Lower lobe of right lung (tissue), 2 donors: ENCODE measurements around the gene PCP4. TPM values are rescaled to one million over a fixed set of nuclear protein-coding genes. Genes with fewer than 3 reads are reported as not detected.
"Not testable (repeated sequence)": the region's sequence is repeated elsewhere in the genome, so short reads cannot be mapped to it uniquely, and the experiment has no call there.

Experiments
- ATAC-seq, 2 donors: fragments of 200-7000 bp; cut with Tn5 transposase; one replicate each; pipeline ENCODE4 v1.9.1; 2020 to 2022; ENCODE audit warnings: mild to moderate bottlenecking in 2 of 2, moderate library complexity in 2 of 2
- DNase-seq: peaks from one replicate; pipeline ENCODE4 v3.0.0-alpha.2; 2020
- H3K27ac ChIP-seq: fragments of 200-600 bp; one replicate; pipeline ENCODE4 v1.8.0; 2022
- H3K27me3 ChIP-seq: fragments of 200-600 bp; one replicate; pipeline ENCODE4 v1.8.0; 2022; ENCODE audit warnings: low read depth
- H3K36me3 ChIP-seq: fragments of 200-600 bp; one replicate; pipeline ENCODE4 v1.8.0; 2022; ENCODE audit warnings: mild to moderate bottlenecking
- H3K4me1 ChIP-seq: fragments of 200-600 bp; one replicate; pipeline ENCODE4 v1.8.0; 2022
- H3K4me3 ChIP-seq: fragments of 200-600 bp; one replicate; pipeline ENCODE4 v1.8.0; 2022; ENCODE audit warnings: mild to moderate bottlenecking
- H3K9me3 ChIP-seq: fragments of 200-600 bp; one replicate; pipeline ENCODE4 v1.8.0; 2022
- CTCF ChIP-seq: fragments of 200-600 bp; IDR thresholded peaks from one replicate; pipeline ENCODE4 v1.8.0; 2022; ENCODE audit warnings: antibody characterized with exemption, mild to moderate bottlenecking
- intact Hi-C: fragments of 100-400 bp; cut with DNase I; formaldehyde crosslinking; loops from one replicate; pipeline ENCODE4 v1.11.0; 2022
- total RNA-seq: library from RNA; stranded (reverse); fragmentation: NEBNext Ultra II Directional; extraction: Animal tissue kit (Norgen Biotek cat#: 25700); gene quantifications from one replicate; pipeline ENCODE4 v1.2.1, GENCODE V29; 2021
- donor health status: DM: no; HTN: yes; CAD: no; lungs with severe emphysema.

The PCP4 gene
- total RNA-seq, 1 donor from 2014 or later, result 0.95 TPM

- Histone ChIP-seq H3K4me3 (no peak overlapping the region), H3K9me3 (no peaks in the 10 kb centered on the region), H3K36me3 (no peaks in the 10 kb centered on the region), H3K4me1 (no peaks in the 10 kb centered on the region), H3K27me3 (no peaks in the 10 kb centered on the region), H3K27ac (no peak overlapping the region)
- ATAC-seq, result no peak
- no peak for DNase-seq
- no peak for TF ChIP-seq CTCF
- intact Hi-C loops, result no loop called here
These were observed 21.6 kb downstream of the PCP4 start for GRCh38 chr21:39888848-39889247.

- Histone ChIP-seq H3K4me3 (no peak overlapping the region), H3K27me3 (no peaks in the 10 kb centered on the region), H3K36me3 (no peaks in the 10 kb centered on the region), H3K27ac (no peak overlapping the region), H3K4me1 (no peaks in the 10 kb centered on the region), H3K9me3 (no peaks in the 10 kb centered on the region)
- ATAC-seq (no peak), DNase-seq (no peak)
- intact Hi-C loops, result no loop called here
- TF ChIP-seq CTCF, result no peak
These were observed 23.9 kb downstream of the PCP4 start for GRCh38 chr21:39891111-39891510.

DNA sequence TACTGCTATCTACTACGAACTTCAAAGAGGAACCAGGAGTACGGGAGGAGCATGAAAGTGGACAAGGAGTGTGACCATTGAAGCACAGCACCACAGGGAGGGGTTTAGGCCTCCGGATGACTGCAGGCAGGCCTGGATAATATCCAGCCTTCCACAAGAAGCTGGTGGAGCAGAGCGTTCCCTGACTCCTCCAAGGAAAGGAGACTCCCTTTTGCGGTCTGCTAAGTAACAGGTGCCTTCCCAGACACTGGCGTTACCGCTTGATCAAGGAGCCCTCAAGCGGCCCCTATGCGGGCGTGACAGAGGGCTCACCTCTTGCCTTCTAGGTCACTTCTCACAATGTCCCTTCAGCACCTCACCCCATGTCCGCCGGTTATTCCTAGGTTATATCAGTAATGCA, 24.6 kb downstream of the PCP4 start:
- intact Hi-C loops, H3K27ac ChIP-seq: not testable (repeated sequence)

DNA sequence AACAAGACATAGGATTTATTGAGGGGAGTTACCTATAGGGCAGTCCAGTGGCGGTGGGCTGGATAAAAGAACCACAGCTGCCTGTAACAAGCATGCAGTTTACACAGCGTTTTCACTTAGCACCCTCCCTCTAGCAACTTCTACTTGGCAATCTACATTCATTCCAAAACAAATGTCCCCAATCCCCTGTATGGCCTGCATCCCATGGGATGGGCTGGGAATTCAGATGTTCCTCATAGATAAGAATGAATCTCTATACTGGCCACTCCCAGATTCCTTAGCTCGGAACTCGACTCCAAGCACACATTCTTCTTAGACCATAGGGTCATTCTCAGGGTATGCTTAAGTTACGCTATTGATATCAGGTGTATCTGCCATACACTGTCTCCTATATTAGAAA, 33.3 kb downstream of the PCP4 start:
- no peak for DNase-seq

More for the DNA sequence above, 24.6 kb downstream of the PCP4 start:
- H3K4me1 ChIP-seq, DNase-seq, ATAC-seq, H3K9me3 ChIP-seq, H3K36me3 ChIP-seq, H3K27me3 ChIP-seq, H3K4me3 ChIP-seq: not testable (repeated sequence)

DNA sequence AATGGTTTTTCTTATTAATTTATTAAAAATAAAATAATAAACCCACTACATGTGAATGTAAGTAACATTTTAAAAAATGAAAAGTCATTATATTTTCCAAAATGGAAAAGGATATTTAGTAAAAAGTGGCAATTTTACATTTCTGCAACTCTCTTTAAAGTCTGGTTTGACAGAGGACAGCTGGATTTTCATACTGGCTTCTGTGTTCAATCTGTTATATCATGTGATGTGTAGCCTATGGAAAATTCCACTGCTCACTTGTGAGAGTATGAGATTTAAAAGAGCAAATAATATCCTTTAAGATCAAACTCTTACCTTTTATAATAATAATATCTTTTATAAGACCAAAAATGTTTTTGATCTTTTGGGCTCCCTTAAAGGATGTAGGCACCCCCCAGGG, 33.7 kb downstream of the PCP4 start:
- H3K27ac ChIP-seq, result no peak overlapping the region

More for the DNA sequence above, 33.3 kb downstream of the PCP4 start:
- intact Hi-C loops, result no loop called here
- Histone ChIP-seq H3K27ac (no peak overlapping the region), H3K27me3 (no peaks in the 10 kb centered on the region), H3K9me3 (no peaks in the 10 kb centered on the region), H3K4me1 (no peaks in the 10 kb centered on the region), H3K36me3 (no peaks in the 10 kb centered on the region), H3K4me3 (no peak overlapping the region)
- no peak for ATAC-seq
- no peak for TF ChIP-seq CTCF

GRCh38 chr21:39902986-39903385, 35.7 kb downstream of the PCP4 start:
- H3K27ac ChIP-seq, result no peak overlapping the region
- no peaks in the 10 kb centered on the region for H3K27me3 ChIP-seq
- intact Hi-C loops, result no loop called here
- ATAC-seq (no peak), DNase-seq (no peak)
- H3K4me3 ChIP-seq, result no peak overlapping the region
- no peak for TF ChIP-seq CTCF
- H3K9me3 ChIP-seq, result no peaks in the 10 kb centered on the region
- no peaks in the 10 kb centered on the region for H3K4me1 ChIP-seq
- no peaks in the 10 kb centered on the region for H3K36me3 ChIP-seq

More for the DNA sequence above, 33.7 kb downstream of the PCP4 start:
- TF ChIP-seq CTCF, result no peak
- ATAC-seq (no peak), DNase-seq (no peak)
- Histone ChIP-seq H3K9me3 (no peaks in the 10 kb centered on the region), H3K36me3 (no peaks in the 10 kb centered on the region), H3K27me3 (no peaks in the 10 kb centered on the region), H3K4me1 (no peaks in the 10 kb centered on the region), H3K4me3 (no peak overlapping the region)
- intact Hi-C loops, result no loop called here
